Fibroblast of lung (primary cell): ENCODE data around the gene STXBP6.

Experiments
- EZH2 ChIP-seq: IDR thresholded peaks from 2 replicates; pipeline ENCODE4 v1.5.1; 2012; ENCODE audit warnings: low read length, control low read depth, mild to moderate bottlenecking; ENCODE audit errors: missing control alignments
- TF ChIP-seq, protein P1 (sequence below), 2 donors: IDR thresholded peaks in 1 of 2; conservative IDR thresholded peaks in 1 of 2; 1 replicate in 1 of 2; 2 replicates in 1 of 2; pipeline ENCODE4 v1.5.1; 2011 to 2012; ENCODE audit warnings: low read length in 2 of 2, control low read depth in 1 of 2, inconsistent platforms in 1 of 2, low read depth in 1 of 2, mild to moderate bottlenecking in 1 of 2

DNA sequence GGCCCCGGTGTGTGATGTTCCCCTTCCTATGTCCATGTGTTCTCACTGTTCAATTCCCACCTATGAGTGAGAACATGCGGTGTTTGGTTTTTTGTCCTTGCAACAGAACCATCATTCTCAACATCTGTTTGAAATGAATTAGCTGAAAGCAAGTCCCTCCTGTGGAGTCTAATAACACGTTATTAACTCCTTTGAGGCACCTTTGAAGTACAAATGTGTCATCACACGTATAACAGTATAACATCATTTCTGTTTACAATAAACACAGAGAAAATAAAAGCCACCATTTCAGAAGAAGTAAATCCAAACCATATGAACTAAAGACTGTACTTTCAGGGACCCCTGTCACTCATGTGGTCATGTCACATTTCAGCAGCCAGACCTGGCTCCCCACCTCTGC, 198.5 kb downstream of the STXBP6 start:
- TF ChIP-seq, protein P1, sequence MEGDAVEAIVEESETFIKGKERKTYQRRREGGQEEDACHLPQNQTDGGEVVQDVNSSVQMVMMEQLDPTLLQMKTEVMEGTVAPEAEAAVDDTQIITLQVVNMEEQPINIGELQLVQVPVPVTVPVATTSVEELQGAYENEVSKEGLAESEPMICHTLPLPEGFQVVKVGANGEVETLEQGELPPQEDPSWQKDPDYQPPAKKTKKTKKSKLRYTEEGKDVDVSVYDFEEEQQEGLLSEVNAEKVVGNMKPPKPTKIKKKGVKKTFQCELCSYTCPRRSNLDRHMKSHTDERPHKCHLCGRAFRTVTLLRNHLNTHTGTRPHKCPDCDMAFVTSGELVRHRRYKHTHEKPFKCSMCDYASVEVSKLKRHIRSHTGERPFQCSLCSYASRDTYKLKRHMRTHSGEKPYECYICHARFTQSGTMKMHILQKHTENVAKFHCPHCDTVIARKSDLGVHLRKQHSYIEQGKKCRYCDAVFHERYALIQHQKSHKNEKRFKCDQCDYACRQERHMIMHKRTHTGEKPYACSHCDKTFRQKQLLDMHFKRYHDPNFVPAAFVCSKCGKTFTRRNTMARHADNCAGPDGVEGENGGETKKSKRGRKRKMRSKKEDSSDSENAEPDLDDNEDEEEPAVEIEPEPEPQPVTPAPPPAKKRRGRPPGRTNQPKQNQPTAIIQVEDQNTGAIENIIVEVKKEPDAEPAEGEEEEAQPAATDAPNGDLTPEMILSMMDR (conservative IDR thresholded peaks at IDR 0.05 in 1 of 2, IDR thresholded peaks at IDR 0.05 in 1 of 2; ENCODE audit: low read depth in 1 of 2, low read length in 2 of 2) = no peak
- no peak for TF ChIP-seq EZH2
